ENCODE results near the gene TVP23B.
A peak's percentile ranks its signal among the peaks of the same experiment; 100 is the strongest.
"Not testable (repeated sequence)": the region's sequence is repeated elsewhere in the genome, so short reads cannot be mapped to it uniquely, and the experiment has no call there.

The TVP23B gene

DNA sequence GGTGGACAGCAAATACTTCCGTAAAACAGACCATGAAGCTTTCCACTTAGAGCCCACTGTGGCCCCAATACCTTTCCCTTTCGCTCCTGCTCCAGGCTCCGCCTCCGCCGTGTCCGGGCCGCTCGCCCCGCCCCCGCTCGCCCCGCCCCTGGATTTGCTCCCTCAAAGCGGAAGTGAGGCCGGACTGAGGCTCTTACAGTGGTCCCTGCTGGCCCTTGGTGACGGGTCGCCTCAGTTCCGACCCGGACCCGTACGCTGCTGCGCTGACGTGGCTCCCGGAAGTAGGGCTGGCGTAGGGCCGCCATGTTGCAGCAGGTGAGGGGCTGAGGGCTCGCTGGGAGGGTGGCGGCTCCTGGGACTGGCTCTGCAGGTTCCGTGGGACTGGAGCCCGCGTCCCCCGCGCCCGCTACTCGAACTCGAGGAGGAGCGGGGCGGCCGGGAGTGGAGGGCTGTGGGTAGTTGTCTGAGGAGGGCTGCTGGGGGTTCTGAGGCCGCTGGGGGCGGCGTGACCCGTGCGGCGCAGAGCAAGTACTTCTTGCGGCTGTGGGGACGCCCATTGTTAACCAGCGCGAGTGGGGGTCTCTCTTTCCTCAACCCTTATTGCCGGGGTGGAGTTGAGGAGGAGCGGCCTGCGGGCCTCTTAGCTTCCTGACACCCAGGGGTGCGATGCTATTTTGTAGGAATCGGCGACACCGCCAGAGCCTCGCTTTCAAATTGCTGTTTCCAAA, at the start of gene TVP23B:
TVP23B (plus strand) TSS at position 193 of the 728 bp plus-strand sequence; CDS start at position 304, 111 bp downstream.
- peak; percentile 90 to 95 for DNase-seq (ENCODE audit: low read depth in 2 of 2)

DNA sequence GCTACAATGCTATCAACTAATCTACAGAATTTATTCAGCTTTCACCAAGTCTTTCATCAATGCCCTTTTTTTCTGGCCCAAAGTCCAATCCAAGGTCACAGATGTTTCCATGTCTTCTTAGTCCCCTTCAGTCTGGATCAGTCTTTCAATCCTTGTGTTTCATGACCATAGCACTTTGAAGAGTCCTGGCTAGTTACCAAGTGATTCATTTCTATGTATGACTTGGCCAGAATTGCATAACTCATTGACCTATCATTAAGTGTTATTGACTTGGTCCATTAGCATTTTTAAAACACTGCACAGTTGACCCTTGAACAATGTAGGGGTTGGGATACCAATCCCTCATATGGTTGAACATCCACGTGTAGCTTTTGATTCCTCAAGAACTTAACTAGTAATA, 48.5 kb upstream of the TVP23B start:
- not testable (repeated sequence) for DNase-seq (ENCODE audit: low read depth in 2 of 2)

DNA sequence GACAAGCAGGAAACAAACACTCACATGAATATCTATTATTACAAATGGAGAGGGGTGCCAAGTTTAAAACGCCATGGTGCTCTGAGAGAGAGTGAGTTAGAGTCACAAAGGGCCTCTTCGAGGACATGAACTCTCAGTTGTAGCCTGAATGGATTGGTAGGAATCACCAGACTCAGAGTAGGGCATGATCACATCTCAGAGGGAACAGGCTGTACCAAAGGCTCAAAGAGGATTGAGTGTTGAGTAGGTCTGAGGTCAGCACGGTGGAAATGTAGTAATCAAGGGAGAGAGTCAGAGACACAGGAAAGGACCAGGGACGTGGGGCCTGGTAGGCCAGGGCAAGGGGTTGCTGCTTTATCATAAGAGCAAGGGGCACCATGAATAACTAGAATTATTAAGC, 47.6 kb upstream of the TVP23B start:
- DNase-seq (ENCODE audit: low read depth in 2 of 2), result not testable (repeated sequence)

DNA sequence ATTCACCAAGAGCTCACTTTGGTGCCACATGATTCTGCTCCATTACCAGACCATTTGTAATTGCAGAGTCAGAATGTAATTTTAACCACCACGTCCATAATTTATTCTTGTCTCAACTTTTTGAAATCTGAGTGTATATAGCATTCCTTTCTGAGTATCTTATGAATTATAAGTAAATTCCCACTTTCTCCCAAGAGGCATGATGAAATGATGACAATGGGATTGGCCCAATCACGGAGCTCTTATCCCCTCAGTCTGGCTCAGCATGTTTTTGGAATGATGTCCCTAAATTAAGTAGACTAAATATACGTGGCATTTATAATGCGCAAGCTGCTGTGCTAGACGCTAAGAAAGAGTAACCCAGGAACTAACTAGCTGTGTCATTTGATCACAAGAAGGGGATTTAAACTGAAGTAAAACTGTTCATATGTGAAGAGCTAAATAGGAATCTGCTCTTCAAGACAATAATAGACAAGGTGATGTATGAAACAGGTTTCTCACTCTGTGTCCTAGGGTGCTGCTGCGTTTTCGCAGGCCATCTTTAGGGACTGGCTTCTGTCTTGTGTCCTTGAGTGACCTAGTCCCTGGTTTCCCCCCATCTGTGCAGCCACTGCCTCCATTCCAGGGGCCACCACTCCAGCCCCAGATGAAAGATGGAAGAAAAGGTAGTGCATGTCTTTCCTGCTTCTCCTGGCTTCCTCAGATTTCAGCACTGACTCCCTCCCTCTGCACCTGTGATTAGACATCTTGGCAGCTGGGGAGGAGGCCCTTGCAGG, 41.2 kb upstream of the TVP23B start:
- DNase-seq (ENCODE audit: low read depth in 2 of 2), result not testable (repeated sequence)

DNA sequence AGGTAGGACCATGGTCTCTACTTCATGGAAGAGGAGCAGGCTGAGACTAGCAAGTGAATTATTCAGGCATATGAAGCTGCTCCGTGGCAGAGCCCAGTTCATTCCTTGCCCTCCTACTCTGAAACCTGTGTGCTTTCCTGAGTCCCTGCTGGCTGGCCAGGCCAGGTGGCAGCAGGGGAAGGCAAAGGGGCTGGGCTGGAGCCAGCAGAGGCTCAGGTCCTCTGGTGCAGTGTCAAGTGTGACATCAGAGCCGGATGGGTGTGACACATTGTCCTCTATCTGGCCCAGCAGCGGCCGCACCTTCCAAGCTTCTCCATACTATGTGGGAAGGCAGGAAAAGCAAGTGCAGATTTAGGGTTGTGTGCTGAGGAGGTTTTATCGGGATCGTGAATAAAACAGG, 39.8 kb upstream of the TVP23B start:
- DNase-seq (ENCODE audit: low read depth in 2 of 2), result not testable (repeated sequence)

DNA sequence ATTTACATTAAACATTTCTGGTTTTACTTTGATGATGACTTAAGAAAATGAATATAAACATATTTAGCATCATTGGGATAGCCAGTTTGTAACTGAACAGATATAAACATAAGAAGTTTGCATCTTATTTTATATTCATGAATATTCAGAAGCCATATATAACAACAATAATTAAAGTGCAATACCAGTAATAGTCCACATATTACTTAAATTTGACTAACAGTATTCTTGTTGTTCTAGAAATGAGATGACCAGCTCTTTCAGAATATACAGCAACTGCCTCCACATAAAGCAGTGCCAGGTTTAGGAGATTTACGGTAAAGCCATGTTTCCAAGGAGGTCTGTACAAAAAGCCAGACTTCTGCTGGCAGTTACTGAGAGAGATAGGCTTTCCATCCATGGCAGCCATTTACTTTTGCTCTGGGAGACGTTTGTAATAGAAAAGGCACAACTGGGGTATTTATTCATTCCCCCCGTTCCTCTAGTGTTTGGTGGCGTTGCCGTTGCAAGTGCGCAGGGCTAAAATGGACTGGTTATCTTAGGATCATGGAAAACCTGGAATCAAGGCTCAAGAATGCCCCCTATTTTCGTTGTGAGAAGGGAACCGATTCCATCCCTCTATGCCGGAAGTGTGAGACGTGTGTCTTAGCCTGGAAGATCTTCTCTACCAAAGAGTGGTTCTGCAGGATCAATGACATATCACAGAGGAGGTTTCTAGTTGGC, 37.1 kb upstream of the TVP23B start, which contains the start of gene FBXW10:
FBXW10 (plus strand) TSS at position 356 of the 723 bp plus-strand sequence; CDS start at position 547, 191 bp downstream.
- not testable (repeated sequence) for DNase-seq (ENCODE audit: low read depth in 2 of 2)

DNA sequence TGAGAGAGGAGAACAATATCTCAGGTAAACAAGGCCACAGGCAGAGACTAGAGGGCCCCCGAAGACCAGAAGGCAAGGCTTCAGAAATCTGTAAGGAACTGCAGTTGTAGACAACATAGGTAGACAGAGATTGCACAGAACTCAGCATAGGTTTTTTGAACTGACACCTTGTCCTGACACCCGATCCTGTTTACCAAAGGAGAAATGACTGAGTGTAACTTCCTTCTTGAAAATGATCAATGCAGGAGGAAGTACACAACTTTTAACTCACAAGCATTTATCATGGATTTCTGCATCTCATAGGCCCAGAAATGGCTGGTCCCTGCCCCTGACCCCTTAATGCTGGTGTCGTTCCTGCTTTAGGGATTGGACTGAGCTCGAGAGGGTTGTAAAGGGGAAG, 36.3 kb upstream of the TVP23B start:
- DNase-seq (ENCODE audit: low read depth in 2 of 2), result not testable (repeated sequence)

DNA sequence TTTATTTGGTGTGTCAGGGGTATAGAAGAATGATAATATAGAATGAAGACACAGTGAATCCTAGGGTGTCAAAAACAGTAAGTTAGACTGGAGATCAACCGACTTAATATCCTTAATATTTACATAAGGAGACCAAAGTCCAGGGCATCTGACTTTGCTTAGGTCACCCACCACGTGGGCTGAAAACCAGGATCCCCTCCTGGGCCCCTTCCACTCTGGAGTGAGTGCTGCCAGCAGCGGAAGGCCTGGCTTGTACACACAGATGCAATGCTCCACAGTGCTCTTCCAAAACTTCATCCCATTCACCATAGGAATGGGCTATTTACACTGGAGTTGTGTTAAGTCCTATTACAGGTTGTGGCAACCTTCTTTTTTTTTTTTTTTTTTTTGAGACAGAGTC, 34.4 kb upstream of the TVP23B start:
- not testable (repeated sequence) for DNase-seq (ENCODE audit: low read depth in 2 of 2)

DNA sequence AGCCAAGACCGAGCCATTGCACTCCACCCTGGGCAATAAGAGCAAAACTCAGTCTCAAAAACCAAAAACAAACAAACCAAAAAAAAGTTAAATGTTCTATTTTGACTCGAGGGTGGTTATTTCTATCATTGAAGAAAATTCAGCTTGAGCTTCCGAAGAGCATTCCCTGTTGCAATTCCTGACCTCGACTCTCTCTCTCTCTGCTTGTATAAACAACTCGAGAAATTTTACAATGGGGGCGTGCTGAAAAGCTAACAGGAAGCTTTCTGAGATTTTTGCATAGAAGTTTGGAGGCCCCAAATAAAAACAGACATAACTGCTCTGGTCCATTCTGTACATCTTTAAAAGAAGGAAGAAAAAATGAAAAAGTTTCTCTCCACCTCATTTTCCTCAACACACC, 33.5 kb upstream of the TVP23B start:
- not testable (repeated sequence) for DNase-seq (ENCODE audit: low read depth in 2 of 2)

DNA sequence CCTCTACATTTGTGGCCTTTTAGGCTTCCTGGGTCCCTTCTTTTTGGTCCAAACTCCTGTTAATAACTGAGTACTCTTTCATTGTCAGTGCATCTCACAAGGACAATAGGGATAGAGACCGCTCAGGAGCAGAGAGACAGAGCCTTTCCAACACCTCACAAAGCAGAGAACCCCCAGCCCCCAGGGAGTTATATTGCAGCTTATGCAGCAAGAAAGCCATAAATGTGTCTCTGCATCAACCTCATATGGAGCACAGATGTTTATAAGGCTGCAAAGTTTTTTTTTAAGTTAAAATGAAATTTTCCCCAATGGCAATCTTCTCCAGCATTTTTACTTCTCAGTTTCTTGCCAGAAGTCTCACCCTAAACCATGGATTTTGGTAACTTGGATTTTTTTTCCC, 30.7 kb upstream of the TVP23B start:
- DNase-seq (ENCODE audit: low read depth in 2 of 2), result not testable (repeated sequence)

DNA sequence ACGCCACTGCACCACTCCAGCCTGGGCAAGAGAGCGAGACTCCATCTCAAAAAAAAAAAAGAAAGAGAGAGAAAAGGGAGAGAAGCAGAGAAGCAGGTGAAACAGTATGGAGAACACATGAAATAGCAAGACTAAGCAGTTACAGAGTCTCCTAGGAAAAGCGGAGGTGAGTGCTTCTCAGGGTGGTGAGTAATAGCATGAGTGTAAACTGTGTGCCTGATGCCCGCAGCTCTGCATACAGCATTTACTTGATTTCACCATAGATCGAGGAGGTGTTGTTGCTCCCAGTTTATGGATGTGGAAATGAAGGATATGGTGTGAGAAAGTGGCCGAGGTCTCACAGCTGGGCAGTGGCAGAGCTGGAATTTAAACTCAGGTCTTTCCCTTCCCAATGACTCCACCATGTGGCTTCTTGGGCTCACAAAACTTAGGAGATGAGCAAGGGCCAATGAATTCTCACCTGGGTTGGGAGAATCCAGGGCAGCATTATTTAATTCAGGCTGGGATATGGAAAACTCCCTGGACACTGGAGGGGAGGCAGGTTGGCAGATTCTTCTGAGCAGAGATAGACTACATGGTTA, 27.1 kb upstream of the TVP23B start:
- not testable (repeated sequence) for DNase-seq (ENCODE audit: low read depth in 2 of 2)

DNA sequence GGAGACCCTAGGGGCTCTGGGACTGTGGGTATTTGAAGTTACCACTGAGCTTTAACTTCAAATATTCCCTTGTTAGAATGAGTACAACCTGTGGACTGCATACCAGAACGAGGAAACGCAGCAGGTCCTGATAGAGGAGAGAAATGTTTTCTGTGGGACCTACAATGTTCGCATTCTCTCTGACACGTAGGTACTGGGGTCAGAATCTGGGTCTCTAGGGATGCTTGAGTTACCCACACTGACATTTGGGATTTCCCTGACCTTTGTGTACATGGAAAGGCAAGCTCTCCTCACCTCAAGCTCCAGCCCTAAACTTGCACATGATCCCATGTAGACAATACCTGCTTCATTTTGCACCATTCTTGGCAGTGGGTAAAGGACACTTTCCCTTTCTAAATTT, 25.0 kb upstream of the TVP23B start:
- not testable (repeated sequence) for DNase-seq (ENCODE audit: low read depth in 2 of 2)

DNA sequence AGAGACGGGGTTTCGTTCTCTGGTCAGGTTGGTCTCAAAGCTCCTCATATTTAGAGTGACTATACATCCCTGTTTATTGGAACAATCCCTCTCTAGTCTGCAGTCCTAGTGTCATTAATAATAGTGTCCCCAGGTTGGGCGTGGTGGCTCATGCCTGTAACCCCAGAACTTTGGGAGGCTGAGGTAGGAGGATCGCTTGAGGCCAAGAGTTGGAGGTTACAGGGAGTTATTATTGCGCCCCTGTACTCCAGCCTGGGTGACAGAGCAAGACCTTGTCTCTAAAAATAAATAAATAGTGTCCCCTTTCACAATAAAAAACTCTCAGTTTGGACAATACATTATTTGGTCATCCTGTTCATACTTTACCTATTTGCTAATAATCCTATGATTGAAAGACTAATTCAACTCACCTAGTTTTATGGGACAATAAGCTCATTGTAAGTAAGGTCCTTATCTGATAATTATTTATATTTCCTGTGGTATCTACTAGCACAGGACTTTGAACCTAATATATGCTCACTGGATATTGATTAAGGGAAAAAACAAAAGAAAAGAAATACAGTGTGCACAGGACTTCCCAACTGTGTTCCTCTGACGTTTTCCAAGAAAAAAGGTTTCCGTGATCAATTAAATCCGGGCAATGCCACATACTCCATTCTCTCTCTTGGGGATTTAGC, 23.5 kb upstream of the TVP23B start:
- DNase-seq (ENCODE audit: low read depth in 2 of 2), result not testable (repeated sequence)

DNA sequence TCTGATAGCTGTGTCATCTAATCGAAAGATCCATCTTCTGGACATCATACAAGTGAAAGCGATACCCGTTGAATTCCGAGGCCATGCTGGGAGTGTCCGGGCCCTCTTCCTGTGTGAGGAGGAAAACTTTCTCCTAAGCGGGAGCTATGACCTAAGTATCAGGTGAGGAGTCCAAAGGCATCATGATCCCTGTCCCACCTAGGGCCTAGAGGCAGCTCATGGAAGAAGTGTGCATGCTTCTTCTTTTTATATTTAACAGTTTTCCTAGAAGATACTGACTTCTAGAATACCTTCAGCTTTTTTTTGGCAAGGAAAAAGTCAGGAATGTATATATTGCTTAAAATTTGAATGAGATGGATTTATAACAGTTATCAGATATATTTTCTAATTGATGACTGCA, 22.6 kb upstream of the TVP23B start:
- DNase-seq (ENCODE audit: low read depth in 2 of 2), result not testable (repeated sequence)

DNA sequence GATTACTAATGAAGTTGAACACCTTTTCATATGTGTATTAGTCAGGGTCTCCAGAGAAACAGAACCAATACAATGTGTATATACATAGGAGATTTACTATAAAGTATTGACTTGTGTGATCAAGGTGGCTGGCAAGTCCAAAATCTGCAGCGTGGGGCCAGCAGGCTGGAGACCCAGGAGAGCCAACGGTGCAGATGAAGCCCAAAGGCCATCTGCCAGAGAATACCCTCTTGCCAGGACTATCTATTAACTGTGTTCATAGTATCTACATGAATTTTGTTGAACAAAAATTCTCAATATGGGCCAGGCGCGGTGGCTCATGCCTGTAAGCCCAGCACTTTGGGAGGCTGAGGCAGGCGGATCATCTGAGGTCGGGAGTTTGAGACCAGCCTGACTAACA, 20.8 kb upstream of the TVP23B start:
- not testable (repeated sequence) for DNase-seq (ENCODE audit: low read depth in 2 of 2)

DNA sequence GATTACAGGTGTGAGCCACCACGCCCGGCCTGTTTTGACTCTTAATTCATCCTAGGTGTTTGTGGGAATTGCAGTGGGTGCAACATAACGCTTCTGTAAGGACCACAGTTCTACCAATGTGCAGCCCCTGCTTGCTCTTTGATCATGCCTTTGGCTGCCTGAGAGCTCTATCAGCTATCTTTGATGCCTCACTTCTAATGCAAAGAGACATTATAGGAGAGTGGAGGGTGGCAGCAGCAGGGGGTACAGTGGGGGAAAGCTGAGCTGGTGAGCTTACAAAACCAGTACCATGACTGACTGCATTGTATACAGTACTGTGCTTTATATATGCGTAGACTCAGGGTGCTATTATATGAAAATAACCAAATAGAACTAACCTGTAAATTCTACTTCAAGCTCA, 10.4 kb upstream of the TVP23B start:
- DNase-seq (ENCODE audit: low read depth in 2 of 2), result not testable (repeated sequence)

DNA sequence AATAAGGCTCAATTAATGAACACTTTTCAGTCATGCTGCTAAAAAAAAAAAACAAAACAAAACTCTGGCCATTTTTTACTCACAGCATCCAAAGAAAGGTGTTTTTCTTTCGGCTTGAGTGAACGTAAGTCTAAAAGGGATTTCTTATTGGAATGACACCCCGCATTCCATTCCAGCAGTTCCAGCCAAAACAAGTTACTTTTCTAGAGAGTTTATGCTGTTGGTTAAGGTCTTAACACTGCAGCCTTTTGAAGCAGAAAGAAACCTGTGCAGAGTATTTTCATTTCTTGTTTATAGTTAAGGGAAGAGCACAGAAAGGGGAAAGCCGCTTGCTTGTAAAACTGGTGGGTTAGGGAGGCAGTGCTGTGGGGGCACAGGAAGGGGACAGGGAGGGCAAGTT, 9.9 kb upstream of the TVP23B start:
- DNase-seq (ENCODE audit: low read depth in 2 of 2), result not testable (repeated sequence)

DNA sequence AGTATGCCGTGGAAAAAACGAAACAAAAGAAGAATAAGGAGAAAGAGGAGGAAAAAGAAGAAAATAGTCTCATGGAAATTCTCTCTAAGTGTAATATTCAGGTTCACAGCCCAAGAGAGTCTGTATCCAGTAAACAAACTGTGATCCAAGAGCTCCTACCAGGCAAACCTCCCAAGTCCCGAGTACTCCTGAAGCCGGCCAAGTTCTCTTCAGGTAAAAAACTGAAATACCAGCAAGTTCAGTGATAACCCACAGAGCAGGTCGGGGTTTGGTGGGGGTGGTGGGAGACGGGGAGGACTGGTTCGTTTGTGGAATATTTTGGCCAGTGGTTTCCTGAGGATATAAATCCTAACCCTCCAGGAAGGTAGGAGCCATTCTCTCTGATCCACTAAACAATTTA, 8.5 kb upstream of the TVP23B start:
- no peak for DNase-seq (ENCODE audit: low read depth in 2 of 2)

DNA sequence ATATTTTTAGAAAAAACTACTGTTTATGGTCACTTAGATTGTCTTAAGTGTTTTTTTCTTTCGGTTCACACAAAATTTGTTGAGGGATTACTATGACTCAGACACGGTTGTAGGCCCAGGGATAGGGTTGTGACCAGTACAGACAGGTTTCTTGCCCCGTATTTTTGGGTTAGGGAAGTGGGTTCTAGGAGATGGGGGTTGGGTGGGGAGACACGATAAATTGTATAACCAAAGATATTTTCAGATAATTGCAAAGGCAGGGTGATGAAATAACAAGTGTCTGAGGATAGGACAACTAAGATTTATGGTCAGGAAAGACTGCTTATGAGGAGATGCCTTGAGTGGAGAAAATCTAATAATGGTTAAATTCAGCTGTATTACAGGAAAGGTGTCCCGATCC, 822 bp downstream of the TVP23B start:
- not testable (repeated sequence) for DNase-seq (ENCODE audit: low read depth in 2 of 2)

DNA sequence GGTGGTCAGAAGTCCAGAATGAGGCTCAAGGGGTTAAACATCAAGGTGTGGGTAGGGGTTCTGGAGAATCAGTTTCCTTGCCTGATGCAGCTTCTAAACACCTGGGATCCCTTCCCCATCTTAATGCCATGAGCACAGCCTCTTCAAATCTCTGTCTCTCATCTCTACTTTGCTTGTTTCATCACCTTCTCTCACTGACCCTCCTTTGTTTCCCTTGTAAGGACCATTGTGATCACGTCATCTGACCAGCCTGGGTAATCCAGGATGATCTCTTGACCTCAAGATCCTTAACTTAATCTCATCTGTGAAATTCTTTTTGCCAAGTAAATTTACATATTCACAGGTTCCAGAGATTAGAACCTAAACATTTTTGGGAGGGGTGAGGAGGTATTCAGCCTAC, 5.0 kb downstream of the TVP23B start:
- DNase-seq (ENCODE audit: low read depth in 2 of 2), result not testable (repeated sequence)

DNA sequence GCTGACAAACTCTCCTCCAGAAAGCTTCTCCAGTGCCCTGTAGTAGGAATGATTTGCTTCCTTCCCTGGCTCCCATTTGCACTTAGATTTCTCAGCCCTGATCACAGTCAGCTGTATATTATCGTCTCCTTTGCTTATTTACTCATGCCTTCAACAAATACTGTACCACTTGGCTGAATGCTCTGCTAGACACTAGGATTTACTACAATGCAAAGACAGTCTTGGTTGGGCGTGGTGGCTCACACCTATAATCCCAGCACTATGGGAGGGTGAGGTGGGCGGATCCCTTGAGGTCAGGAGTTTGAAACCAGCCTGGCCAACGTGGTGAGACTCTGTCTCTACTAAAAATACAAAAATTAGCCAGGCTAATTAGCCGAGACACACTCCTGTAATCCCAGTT, 5.9 kb downstream of the TVP23B start:
- DNase-seq (ENCODE audit: low read depth in 2 of 2), result not testable (repeated sequence)
